ENCODE results near the gene PTPRM.
A peak's percentile ranks its signal among the peaks of the same experiment; 100 is the strongest.

Gene PTPRM

GRCh38 chr18:7615840-7616239 lies 48.7 kb downstream of the PTPRM start:
- no peak overlapping the region for H3K18ac ChIP-seq (ENCODE audit: low read depth in 1 of 2, low read length in 2 of 2)
- no peak overlapping the region for H3K27ac ChIP-seq (ENCODE audit: low read length, poor library complexity, severe bottlenecking)
- H2BK15ac ChIP-seq (ENCODE audit: low read depth, poor library complexity, severe bottlenecking): no peak overlapping the region
- no peak overlapping the region for H2BK5ac ChIP-seq (ENCODE audit: low read depth, low read length, poor library complexity, severe bottlenecking)
- H4K8ac ChIP-seq (ENCODE audit: low read length): no peak overlapping the region
- no peak overlapping the region for H3K9ac ChIP-seq (ENCODE audit: low read length)
- no peaks in the 10 kb centered on the region for H3K27me3 ChIP-seq (ENCODE audit: control insufficient read depth in 1 of 2, insufficient read depth in 1 of 2, low read length in 2 of 2)
- no peak overlapping the region for H3K4me3 ChIP-seq (ENCODE audit: insufficient read depth in 1 of 2, low read depth in 1 of 2, low read length in 2 of 2)
- no peaks in the 10 kb centered on the region for H3K79me1 ChIP-seq (replicated peaks; ENCODE audit: low read length, poor library complexity, severe bottlenecking)
- WGBS: over 99% methylated on average over 9 of the region's 9 CpGs
- H2AK5ac ChIP-seq (ENCODE audit: low read length, severe bottlenecking): peak overlapping the region; percentile 38
- no peak overlapping the region for H3K23ac ChIP-seq (ENCODE audit: low read length in 2 of 2)
- no peaks in the 10 kb centered on the region for H3K36me3 ChIP-seq (ENCODE audit: control insufficient read depth in 1 of 2, insufficient read depth in 2 of 2, low read depth in 1 of 2, low read length in 2 of 2)
- H2BK120ac ChIP-seq (ENCODE audit: low read depth, low read length): no peak overlapping the region
- H3K4me2 ChIP-seq (ENCODE audit: low read length, poor library complexity, severe bottlenecking): no peak overlapping the region
- no peak overlapping the region for H3K4ac ChIP-seq (ENCODE audit: low read depth in 1 of 2, low read length in 2 of 2)
- no peak for DNase-seq
- no peak overlapping the region for H4K91ac ChIP-seq (ENCODE audit: low read length)
- H2AFZ ChIP-seq (ENCODE audit: low read depth, low read length): no peak overlapping the region
- H3K9me3 ChIP-seq (ENCODE audit: control insufficient read depth, low read length): no peaks in the 10 kb centered on the region
- H2BK12ac ChIP-seq (ENCODE audit: low read length in 2 of 2): no peak overlapping the region
- H3K4me1 ChIP-seq (ENCODE audit: control insufficient read depth, insufficient read depth, low read depth, low read length): peaks cover 20% of the 10 kb centered on the region
- no peak overlapping the region for H3K14ac ChIP-seq (ENCODE audit: low read length in 2 of 2)

- no peak overlapping the region for H3K4me2 ChIP-seq (ENCODE audit: low read length, poor library complexity, severe bottlenecking)
- H3K14ac ChIP-seq (ENCODE audit: low read length in 2 of 2): no peak overlapping the region
- 77% methylated on average over 4 of the region's 4 CpGs for WGBS
- no peaks in the 10 kb centered on the region for H3K27me3 ChIP-seq (ENCODE audit: control insufficient read depth in 1 of 2, insufficient read depth in 1 of 2, low read length in 2 of 2)
- H3K23ac ChIP-seq (ENCODE audit: low read length in 2 of 2): no peak overlapping the region
- H3K27ac ChIP-seq (ENCODE audit: low read length, poor library complexity, severe bottlenecking): peak overlapping the region; percentile 95
- H2BK5ac ChIP-seq (ENCODE audit: low read depth, low read length, poor library complexity, severe bottlenecking): peak overlapping the region; percentile 33
- no peak overlapping the region for H3K18ac ChIP-seq (ENCODE audit: low read depth in 1 of 2, low read length in 2 of 2)
- H2BK15ac ChIP-seq (ENCODE audit: low read depth, poor library complexity, severe bottlenecking): no peak overlapping the region
- no peak overlapping the region for H2BK120ac ChIP-seq (ENCODE audit: low read depth, low read length)
- H4K8ac ChIP-seq (ENCODE audit: low read length): no peak overlapping the region
- H3K9ac ChIP-seq (ENCODE audit: low read length): no peak overlapping the region
- H3K4me1 ChIP-seq (ENCODE audit: control insufficient read depth, insufficient read depth, low read depth, low read length): peaks cover 20% of the 10 kb centered on the region
- H2AFZ ChIP-seq (ENCODE audit: low read depth, low read length): no peak overlapping the region
- H2AK5ac ChIP-seq (ENCODE audit: low read length, severe bottlenecking): peak overlapping the region; percentile 38
- H2BK12ac ChIP-seq (ENCODE audit: low read length in 2 of 2): no peak overlapping the region
- no peaks in the 10 kb centered on the region for H3K79me1 ChIP-seq (replicated peaks; ENCODE audit: low read length, poor library complexity, severe bottlenecking)
- no peak overlapping the region for H3K4me3 ChIP-seq (ENCODE audit: insufficient read depth in 1 of 2, low read depth in 1 of 2, low read length in 2 of 2)
- no peak for DNase-seq
- H3K36me3 ChIP-seq (ENCODE audit: control insufficient read depth in 1 of 2, insufficient read depth in 2 of 2, low read depth in 1 of 2, low read length in 2 of 2): no peaks in the 10 kb centered on the region
- peak overlapping the region; percentile 6 for H4K91ac ChIP-seq (ENCODE audit: low read length)
- H3K9me3 ChIP-seq (ENCODE audit: control insufficient read depth, low read length): no peaks in the 10 kb centered on the region
- no peak overlapping the region for H3K4ac ChIP-seq (ENCODE audit: low read depth in 1 of 2, low read length in 2 of 2)
Observed at GRCh38 chr18:7616661-7617060, 49.5 kb downstream of the PTPRM start.

GRCh38 chr18:7617738-7618422 lies 50.8 kb downstream of the PTPRM start:
- no peak overlapping the region for H2AK5ac ChIP-seq (ENCODE audit: low read length, severe bottlenecking)
- peak overlapping the region; percentile 76 for H3K9ac ChIP-seq (ENCODE audit: low read length)
- no peak overlapping the region for H3K4ac ChIP-seq (ENCODE audit: low read depth in 1 of 2, low read length in 2 of 2)
- no peak overlapping the region for H2BK12ac ChIP-seq (ENCODE audit: low read length in 2 of 2)
- no peaks in the 10 kb centered on the region for H3K9me3 ChIP-seq (ENCODE audit: control insufficient read depth, low read length)
- no peak overlapping the region for H2BK5ac ChIP-seq (ENCODE audit: low read depth, low read length, poor library complexity, severe bottlenecking)
- H3K36me3 ChIP-seq (ENCODE audit: control insufficient read depth in 1 of 2, insufficient read depth in 2 of 2, low read depth in 1 of 2, low read length in 2 of 2): no peaks in the 10 kb centered on the region
- no peak overlapping the region for H2AFZ ChIP-seq (ENCODE audit: low read depth, low read length)
- 76% methylated on average over 4 of the region's 7 CpGs for whole genome bisulfite sequencing
- H3K14ac ChIP-seq (ENCODE audit: low read length in 2 of 2): no peak overlapping the region
- H4K8ac ChIP-seq (ENCODE audit: low read length): no peak overlapping the region
- no peak overlapping the region for H3K18ac ChIP-seq (ENCODE audit: low read depth in 1 of 2, low read length in 2 of 2)
- H2BK120ac ChIP-seq (ENCODE audit: low read depth, low read length): no peak overlapping the region
- H4K91ac ChIP-seq (ENCODE audit: low read length): no peak overlapping the region
- H2BK15ac ChIP-seq (ENCODE audit: low read depth, poor library complexity, severe bottlenecking): no peak overlapping the region
- peak overlapping the region; percentile 94 for H3K27ac ChIP-seq (ENCODE audit: low read length, poor library complexity, severe bottlenecking)
- H3K27me3 ChIP-seq (ENCODE audit: control insufficient read depth in 1 of 2, insufficient read depth in 1 of 2, low read length in 2 of 2): no peaks in the 10 kb centered on the region
- H3K4me3 ChIP-seq (ENCODE audit: insufficient read depth in 1 of 2, low read depth in 1 of 2, low read length in 2 of 2): peak overlapping the region in 1 of 2 experiments; percentile 65
- peaks cover 23% of the 10 kb centered on the region for H3K4me1 ChIP-seq (ENCODE audit: control insufficient read depth, insufficient read depth, low read depth, low read length)
- peak; percentile 75 for DNase-seq
- peaks cover 5% of the 10 kb centered on the region for H3K79me1 ChIP-seq (replicated peaks; ENCODE audit: low read length, poor library complexity, severe bottlenecking)
- H3K4me2 ChIP-seq (ENCODE audit: low read length, poor library complexity, severe bottlenecking): peak overlapping the region; percentile 72
- H3K23ac ChIP-seq (ENCODE audit: low read length in 2 of 2): no peak overlapping the region

GRCh38 chr18:7618891-7619442 lies 51.9 kb downstream of the PTPRM start:
- no peak overlapping the region for H4K91ac ChIP-seq (ENCODE audit: low read length)
- H3K9ac ChIP-seq (ENCODE audit: low read length): peak overlapping the region; percentile 3
- peak overlapping the region; percentile 30 for H3K4me2 ChIP-seq (ENCODE audit: low read length, poor library complexity, severe bottlenecking)
- H3K27ac ChIP-seq (ENCODE audit: low read length, poor library complexity, severe bottlenecking): peak overlapping the region; percentile 92
- no peaks in the 10 kb centered on the region for H3K27me3 ChIP-seq (ENCODE audit: control insufficient read depth in 1 of 2, insufficient read depth in 1 of 2, low read length in 2 of 2)
- H3K14ac ChIP-seq (ENCODE audit: low read length in 2 of 2): no peak overlapping the region
- no peak overlapping the region for H3K4ac ChIP-seq (ENCODE audit: low read depth in 1 of 2, low read length in 2 of 2)
- H3K23ac ChIP-seq (ENCODE audit: low read length in 2 of 2): no peak overlapping the region
- H3K79me1 ChIP-seq (replicated peaks; ENCODE audit: low read length, poor library complexity, severe bottlenecking): peaks cover 7% of the 10 kb centered on the region
- H2AFZ ChIP-seq (ENCODE audit: low read depth, low read length): no peak overlapping the region
- H2BK120ac ChIP-seq (ENCODE audit: low read depth, low read length): no peak overlapping the region
- no peak overlapping the region for H2BK12ac ChIP-seq (ENCODE audit: low read length in 2 of 2)
- DNase-seq: no peak
- no peak overlapping the region for H2BK15ac ChIP-seq (ENCODE audit: low read depth, poor library complexity, severe bottlenecking)
- H3K4me3 ChIP-seq (ENCODE audit: insufficient read depth in 1 of 2, low read depth in 1 of 2, low read length in 2 of 2): peak overlapping the region in 1 of 2 experiments; percentile 65
- H4K8ac ChIP-seq (ENCODE audit: low read length): no peak overlapping the region
- H3K9me3 ChIP-seq (ENCODE audit: control insufficient read depth, low read length): no peaks in the 10 kb centered on the region
- peaks cover 24% of the 10 kb centered on the region for H3K4me1 ChIP-seq (ENCODE audit: control insufficient read depth, insufficient read depth, low read depth, low read length)
- no peak overlapping the region for H3K18ac ChIP-seq (ENCODE audit: low read depth in 1 of 2, low read length in 2 of 2)
- H2BK5ac ChIP-seq (ENCODE audit: low read depth, low read length, poor library complexity, severe bottlenecking): no peak overlapping the region
- peak overlapping the region; percentile 29 for H2AK5ac ChIP-seq (ENCODE audit: low read length, severe bottlenecking)
- WGBS: 76% methylated on average over 3 of the region's 3 CpGs
- no peaks in the 10 kb centered on the region for H3K36me3 ChIP-seq (ENCODE audit: control insufficient read depth in 1 of 2, insufficient read depth in 2 of 2, low read depth in 1 of 2, low read length in 2 of 2)

All from mesenchymal stem cell (in vitro differentiated cells and primary cell).